ENCODE measurements around the gene CEP112. TPM values are rescaled to one million over a fixed set of nuclear protein-coding genes. Genes with fewer than 3 reads are reported as not detected.

CEP112 gene
- total RNA-seq, 4 donors from 2014 or later = 18.9 to 51.8 (median 29.6) TPM

DNA sequence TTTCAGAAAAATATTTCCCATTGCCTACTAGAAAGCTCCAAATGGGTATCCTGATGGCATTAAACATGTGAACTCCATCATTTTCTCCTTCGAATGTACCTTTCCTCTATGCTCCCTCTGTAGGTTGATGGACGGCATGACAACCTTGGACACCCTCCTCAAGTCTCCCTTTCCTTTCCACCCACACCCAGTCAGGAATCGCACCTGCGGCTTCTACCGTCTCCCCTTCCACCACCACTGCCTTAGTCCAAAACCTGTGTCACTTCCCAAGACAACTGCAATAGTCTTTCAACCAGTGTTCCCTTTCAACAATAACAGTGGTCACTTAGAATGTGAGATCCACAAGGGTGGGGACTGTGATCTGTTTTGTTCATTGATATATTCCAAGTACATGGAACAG, 397.4 kb downstream of the CEP112 start:
- TF ChIP-seq, protein P1, sequence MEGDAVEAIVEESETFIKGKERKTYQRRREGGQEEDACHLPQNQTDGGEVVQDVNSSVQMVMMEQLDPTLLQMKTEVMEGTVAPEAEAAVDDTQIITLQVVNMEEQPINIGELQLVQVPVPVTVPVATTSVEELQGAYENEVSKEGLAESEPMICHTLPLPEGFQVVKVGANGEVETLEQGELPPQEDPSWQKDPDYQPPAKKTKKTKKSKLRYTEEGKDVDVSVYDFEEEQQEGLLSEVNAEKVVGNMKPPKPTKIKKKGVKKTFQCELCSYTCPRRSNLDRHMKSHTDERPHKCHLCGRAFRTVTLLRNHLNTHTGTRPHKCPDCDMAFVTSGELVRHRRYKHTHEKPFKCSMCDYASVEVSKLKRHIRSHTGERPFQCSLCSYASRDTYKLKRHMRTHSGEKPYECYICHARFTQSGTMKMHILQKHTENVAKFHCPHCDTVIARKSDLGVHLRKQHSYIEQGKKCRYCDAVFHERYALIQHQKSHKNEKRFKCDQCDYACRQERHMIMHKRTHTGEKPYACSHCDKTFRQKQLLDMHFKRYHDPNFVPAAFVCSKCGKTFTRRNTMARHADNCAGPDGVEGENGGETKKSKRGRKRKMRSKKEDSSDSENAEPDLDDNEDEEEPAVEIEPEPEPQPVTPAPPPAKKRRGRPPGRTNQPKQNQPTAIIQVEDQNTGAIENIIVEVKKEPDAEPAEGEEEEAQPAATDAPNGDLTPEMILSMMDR (IDR thresholded peaks at IDR 0.05; ENCODE audit: low read depth) = no peak

GRCh38 chr17:65790241-65790640, 401.7 kb downstream of the CEP112 start:
- TF ChIP-seq, protein P1 (IDR thresholded peaks at IDR 0.05; ENCODE audit: low read depth) = no peak

- TF ChIP-seq, protein P1 (IDR thresholded peaks at IDR 0.05; ENCODE audit: low read depth) = no peak
These were observed 404.4 kb downstream of the CEP112 start for GRCh38 chr17:65787503-65787902.

DNA sequence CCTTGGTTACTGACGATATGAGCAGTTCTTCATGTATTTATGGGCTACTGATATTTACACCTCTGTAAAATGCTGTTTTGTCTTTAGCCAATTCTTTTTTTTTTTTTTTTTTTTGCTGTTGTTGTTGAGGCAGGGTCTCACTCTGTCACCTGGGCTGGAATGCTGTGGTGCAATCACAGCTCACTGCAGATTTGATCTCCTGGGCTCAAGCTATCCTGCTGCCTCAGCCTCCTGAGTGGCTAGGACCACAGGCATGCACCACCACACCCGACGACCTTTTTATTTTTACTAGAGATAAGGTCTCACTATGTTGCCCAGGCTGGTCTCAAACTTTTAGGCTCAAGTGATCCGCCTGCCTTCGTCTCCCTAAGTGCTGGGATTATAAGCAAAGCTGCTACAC, 405.5 kb downstream of the CEP112 start:
- TF ChIP-seq, protein P1 (IDR thresholded peaks at IDR 0.05; ENCODE audit: low read depth) = no peak

- TF ChIP-seq, protein P1 (IDR thresholded peaks at IDR 0.05; ENCODE audit: low read depth) = no peak
These were observed 406.8 kb downstream of the CEP112 start for GRCh38 chr17:65785109-65785508.

GRCh38 chr17:65783845-65784334, 408.0 kb downstream of the CEP112 start:
- TF ChIP-seq, protein P1 (IDR thresholded peaks at IDR 0.05; ENCODE audit: low read depth) = no peak

DNA sequence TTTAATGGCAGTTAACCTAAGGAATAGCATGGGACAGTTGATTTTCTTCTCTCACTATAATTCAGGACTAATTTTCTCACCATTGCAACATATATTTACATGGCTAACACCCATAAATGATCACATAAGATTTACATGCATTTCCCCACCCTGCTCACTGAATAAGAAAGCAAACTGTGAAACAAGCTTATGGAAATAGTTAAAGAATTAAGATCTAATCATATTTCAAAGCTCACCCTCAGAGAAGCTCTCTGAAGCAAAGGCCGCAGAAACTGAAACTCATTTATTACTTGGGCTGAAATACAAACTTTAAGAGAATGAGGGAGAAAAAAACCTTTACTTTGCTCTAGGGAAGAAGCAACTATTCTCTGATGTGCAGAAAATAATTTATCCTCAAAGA, 411.8 kb downstream of the CEP112 start:
- TF ChIP-seq, protein P1 (IDR thresholded peaks at IDR 0.05; ENCODE audit: low read depth) = no peak
